ENCODE measurements around the gene C16orf86.

C16orf86 gene

DNA sequence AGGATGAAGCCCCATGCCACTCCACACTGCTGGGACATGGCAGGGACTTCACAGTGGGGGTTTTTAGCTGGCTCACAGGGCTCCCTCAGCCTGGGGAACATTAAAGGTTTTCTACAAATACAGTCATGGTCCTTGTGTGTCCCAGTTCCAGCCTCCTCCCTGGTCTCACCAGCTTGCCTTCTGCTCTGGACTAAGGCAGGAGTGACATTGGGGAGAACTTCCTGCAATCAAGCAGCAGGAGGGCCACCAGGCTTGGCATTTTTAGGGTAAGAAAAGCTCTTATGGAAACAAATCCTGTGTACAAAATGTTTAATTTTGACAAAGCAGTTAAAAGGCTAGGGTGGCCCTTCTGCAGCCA, 4.0 kb upstream of the C16orf86 start (continued):
- TF ChIP-seq, protein P1, sequence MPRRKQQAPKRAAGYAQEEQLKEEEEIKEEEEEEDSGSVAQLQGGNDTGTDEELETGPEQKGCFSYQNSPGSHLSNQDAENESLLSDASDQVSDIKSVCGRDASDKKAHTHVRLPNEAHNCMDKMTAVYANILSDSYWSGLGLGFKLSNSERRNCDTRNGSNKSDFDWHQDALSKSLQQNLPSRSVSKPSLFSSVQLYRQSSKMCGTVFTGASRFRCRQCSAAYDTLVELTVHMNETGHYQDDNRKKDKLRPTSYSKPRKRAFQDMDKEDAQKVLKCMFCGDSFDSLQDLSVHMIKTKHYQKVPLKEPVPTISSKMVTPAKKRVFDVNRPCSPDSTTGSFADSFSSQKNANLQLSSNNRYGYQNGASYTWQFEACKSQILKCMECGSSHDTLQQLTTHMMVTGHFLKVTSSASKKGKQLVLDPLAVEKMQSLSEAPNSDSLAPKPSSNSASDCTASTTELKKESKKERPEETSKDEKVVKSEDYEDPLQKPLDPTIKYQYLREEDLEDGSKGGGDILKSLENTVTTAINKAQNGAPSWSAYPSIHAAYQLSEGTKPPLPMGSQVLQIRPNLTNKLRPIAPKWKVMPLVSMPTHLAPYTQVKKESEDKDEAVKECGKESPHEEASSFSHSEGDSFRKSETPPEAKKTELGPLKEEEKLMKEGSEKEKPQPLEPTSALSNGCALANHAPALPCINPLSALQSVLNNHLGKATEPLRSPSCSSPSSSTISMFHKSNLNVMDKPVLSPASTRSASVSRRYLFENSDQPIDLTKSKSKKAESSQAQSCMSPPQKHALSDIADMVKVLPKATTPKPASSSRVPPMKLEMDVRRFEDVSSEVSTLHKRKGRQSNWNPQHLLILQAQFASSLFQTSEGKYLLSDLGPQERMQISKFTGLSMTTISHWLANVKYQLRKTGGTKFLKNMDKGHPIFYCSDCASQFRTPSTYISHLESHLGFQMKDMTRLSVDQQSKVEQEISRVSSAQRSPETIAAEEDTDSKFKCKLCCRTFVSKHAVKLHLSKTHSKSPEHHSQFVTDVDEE (CRISPR knock-in tag; IDR thresholded peaks at IDR 0.05), result no peak
- TF ChIP-seq, protein P2, sequence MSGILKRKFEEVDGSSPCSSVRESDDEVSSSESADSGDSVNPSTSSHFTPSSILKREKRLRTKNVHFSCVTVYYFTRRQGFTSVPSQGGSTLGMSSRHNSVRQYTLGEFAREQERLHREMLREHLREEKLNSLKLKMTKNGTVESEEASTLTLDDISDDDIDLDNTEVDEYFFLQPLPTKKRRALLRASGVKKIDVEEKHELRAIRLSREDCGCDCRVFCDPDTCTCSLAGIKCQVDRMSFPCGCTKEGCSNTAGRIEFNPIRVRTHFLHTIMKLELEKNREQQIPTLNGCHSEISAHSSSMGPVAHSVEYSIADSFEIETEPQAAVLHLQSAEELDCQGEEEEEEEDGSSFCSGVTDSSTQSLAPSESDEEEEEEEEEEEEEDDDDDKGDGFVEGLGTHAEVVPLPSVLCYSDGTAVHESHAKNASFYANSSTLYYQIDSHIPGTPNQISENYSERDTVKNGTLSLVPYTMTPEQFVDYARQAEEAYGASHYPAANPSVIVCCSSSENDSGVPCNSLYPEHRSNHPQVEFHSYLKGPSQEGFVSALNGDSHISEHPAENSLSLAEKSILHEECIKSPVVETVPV (CRISPR knock-in tag; IDR thresholded peaks at IDR 0.05), result no peak

DNA sequence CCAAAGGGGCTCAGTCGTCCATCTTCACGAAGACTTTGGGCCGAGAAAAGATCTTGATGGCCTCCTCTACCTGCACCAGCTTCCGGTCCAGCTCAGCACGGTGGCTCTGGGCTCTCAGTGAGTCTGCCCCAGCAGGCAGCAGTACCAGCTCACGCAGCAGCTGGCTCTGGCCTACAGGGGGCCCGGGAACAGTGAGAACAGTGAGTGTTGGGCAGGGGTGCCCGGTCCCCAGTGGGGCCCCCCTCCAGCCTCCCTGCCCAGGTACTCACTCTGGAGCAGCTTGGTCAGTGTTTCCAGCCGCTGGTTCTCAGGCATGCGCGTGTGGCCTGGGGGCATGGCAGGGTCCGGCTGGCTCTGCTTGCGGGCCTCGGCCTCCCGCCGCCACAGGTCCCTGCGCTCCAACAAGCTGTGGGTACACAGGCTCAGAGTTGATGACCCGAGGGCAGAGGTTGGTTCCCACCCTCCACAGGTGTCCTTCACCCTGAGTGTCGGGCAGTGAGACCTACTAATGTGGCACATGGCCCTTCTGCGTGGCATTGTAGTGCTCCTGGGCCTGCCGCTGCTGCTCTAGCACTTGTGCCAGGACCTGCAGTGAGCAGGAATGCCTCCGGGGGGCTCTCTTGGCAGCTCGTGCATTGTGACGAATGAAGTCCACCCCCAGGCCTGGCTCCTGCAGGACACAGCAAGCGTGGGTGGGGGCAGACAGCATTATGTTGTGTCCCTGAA, 3.3 kb upstream of the C16orf86 start:
- TF ChIP-seq ZFP3 (CRISPR knock-in tag; IDR thresholded peaks at IDR 0.05), result no peak
- no peak for TF ChIP-seq ZFP30 (CRISPR knock-in tag; IDR thresholded peaks at IDR 0.05)
- TF ChIP-seq BACH2 (CRISPR knock-in tag; IDR thresholded peaks at IDR 0.05; ENCODE audit: borderline replicate concordance), result no peak
- no peak for TF ChIP-seq CSDC2 (CRISPR knock-in tag; IDR thresholded peaks at IDR 0.05)
- TF ChIP-seq ZNF565 (CRISPR knock-in tag; conservative IDR thresholded peaks at IDR 0.05; ENCODE audit: low read depth), result no peak
- TF ChIP-seq, protein P1 (CRISPR knock-in tag; IDR thresholded peaks at IDR 0.05), result no peak
- TF ChIP-seq, protein P3, sequence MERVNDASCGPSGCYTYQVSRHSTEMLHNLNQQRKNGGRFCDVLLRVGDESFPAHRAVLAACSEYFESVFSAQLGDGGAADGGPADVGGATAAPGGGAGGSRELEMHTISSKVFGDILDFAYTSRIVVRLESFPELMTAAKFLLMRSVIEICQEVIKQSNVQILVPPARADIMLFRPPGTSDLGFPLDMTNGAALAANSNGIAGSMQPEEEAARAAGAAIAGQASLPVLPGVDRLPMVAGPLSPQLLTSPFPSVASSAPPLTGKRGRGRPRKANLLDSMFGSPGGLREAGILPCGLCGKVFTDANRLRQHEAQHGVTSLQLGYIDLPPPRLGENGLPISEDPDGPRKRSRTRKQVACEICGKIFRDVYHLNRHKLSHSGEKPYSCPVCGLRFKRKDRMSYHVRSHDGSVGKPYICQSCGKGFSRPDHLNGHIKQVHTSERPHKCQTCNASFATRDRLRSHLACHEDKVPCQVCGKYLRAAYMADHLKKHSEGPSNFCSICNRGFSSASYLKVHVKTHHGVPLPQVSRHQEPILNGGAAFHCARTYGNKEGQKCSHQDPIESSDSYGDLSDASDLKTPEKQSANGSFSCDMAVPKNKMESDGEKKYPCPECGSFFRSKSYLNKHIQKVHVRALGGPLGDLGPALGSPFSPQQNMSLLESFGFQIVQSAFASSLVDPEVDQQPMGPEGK (CRISPR knock-in tag; IDR thresholded peaks at IDR 0.05; ENCODE audit: borderline replicate concordance), result no peak
- no peak for ATAC-seq

DNA sequence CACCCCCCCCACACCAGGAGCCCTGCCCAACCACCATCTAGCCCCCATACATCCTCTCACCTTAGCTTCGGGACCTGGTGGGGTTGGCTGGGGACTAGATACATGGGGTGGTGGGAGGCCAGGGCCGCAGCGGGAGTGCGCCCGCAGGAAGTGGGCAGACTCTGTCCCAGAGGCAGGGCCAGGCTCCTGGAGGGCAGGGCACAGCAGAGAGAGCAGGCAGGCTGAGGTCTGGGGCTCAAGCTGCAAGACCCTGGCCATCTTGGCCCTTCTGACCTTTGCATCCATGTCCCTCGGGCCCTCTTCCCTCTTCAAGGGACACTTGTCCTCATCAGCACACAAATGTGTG, 2.8 kb upstream of the C16orf86 start:
- TF ChIP-seq TCF4 (CRISPR knock-in tag; IDR thresholded peaks at IDR 0.05; ENCODE audit: borderline replicate concordance) (no peak), ZFP30 (CRISPR knock-in tag; IDR thresholded peaks at IDR 0.05) (no peak), SNAI2 (CRISPR knock-in tag; IDR thresholded peaks at IDR 0.05) (no peak), ZNF8 (CRISPR knock-in tag; IDR thresholded peaks at IDR 0.05) (no peak)
- TF ChIP-seq, protein P2 (CRISPR knock-in tag; IDR thresholded peaks at IDR 0.05), result no peak
- ATAC-seq, result no peak

DNA sequence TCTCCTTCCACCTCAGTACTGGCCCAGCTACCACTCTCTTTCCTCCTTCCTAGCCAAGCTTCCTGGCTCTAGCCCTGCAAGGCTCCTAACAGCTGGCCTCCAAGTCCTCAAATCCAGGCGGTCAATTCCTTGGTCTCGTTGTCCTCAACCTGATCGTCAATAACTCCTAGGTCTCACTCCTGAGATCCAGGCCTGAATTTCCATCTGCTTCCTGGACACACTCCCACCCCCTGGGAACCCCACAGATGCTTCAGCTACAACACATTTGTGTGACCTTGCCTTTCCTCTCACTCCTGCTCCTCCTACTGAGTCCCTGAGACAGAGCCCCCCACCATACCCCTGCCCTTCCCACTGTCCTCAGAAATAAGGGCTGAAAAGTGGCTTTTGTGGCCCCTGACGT, 2.4 kb upstream of the C16orf86 start:
- ATAC-seq, result no peak
- no peak for TF ChIP-seq SNAI2 (CRISPR knock-in tag; IDR thresholded peaks at IDR 0.05)
- TF ChIP-seq, protein P1 (CRISPR knock-in tag; IDR thresholded peaks at IDR 0.05), result no peak
- no peak for TF ChIP-seq TCF4 (CRISPR knock-in tag; IDR thresholded peaks at IDR 0.05; ENCODE audit: borderline replicate concordance)
- TF ChIP-seq ISL1 (CRISPR knock-in tag; IDR thresholded peaks at IDR 0.05), result no peak
- no peak for TF ChIP-seq PPARA (CRISPR knock-in tag; IDR thresholded peaks at IDR 0.05; ENCODE audit: borderline replicate concordance)
- TF ChIP-seq ZNF70 (CRISPR knock-in tag; IDR thresholded peaks at IDR 0.05), result no peak
- TF ChIP-seq OSR1 (CRISPR knock-in tag; IDR thresholded peaks at IDR 0.05), result no peak
- TF ChIP-seq, protein P3 (CRISPR knock-in tag; IDR thresholded peaks at IDR 0.05; ENCODE audit: borderline replicate concordance), result no peak
- no peak for TF ChIP-seq RARB (CRISPR knock-in tag; IDR thresholded peaks at IDR 0.05)
- TF ChIP-seq, protein P4, sequence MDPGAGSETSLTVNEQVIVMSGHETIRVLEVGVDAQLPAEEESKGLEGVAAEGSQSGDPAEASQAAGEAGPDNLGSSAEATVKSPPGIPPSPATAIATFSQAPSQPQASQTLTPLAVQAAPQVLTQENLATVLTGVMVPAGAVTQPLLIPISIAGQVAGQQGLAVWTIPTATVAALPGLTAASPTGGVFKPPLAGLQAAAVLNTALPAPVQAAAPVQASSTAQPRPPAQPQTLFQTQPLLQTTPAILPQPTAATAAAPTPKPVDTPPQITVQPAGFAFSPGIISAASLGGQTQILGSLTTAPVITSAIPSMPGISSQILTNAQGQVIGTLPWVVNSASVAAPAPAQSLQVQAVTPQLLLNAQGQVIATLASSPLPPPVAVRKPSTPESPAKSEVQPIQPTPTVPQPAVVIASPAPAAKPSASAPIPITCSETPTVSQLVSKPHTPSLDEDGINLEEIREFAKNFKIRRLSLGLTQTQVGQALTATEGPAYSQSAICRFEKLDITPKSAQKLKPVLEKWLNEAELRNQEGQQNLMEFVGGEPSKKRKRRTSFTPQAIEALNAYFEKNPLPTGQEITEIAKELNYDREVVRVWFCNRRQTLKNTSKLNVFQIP (CRISPR knock-in tag; IDR thresholded peaks at IDR 0.05; ENCODE audit: borderline replicate concordance, low read depth), result no peak

Measured in SK-N-SH treated with all-trans-retinoic acid at 6 μM for 48 hours (cell line).